ENCODE measurements around the gene DDX55. TPM values are rescaled to one million over a fixed set of nuclear protein-coding genes. Genes with fewer than 3 reads are reported as not detected.
A peak's percentile ranks its signal among the peaks of the same experiment; 100 is the strongest.

Gene DDX55
- total and polyA plus RNA-seq, 2 of the 13 experiments (the other 11 are each of a cell fraction or from before 2014, with no cell fraction given) = 22.2 to 37.0 TPM

DNA sequence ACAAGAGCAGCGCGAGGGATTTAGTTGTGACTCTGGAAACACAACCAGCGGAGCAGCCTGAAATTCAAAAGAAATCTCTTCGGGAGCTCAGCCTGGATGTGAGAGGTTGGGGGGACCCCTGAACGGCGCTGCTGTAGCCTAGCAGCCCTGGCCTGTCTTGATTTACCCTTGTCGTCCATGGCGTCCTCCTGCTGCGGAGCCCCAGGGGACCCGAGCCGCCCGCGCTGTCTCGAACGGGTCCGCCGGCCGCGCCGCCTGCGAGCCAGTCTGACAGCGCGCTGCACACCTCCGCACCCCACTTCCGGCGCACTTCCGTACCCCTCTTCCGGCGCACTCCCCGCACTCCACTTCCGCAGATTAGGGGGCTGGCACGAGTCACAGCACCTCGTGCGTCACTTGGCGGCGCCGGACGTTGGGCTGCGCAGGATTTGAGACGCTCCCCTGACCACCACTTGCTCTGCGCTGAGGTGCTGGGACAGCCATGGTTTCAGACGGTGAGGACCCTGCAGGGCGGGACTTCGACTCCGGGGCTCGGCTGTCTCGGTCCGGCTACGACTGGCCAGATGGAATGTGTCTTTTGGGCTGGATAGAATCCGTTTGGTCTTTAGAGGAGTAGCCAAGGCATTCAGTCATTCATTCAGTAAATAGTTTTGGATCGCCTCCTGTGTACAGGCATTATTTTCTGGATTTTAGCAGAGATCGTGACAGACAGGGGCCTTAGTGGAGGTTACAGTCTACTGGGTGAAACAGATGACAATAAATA, 31.7 kb downstream of the DDX55 start, which contains the start of the genes EIF2B1 and GTF2H3 (continued):
- TF ChIP-seq ETS1 (CRISPR knock-in tag; IDR thresholded peaks at IDR 0.05) = 0 out of 2 replicates have a peak, but pooled peaks have one; percentile 33
- TF ChIP-seq NFE2L1 (CRISPR knock-in tag; IDR thresholded peaks at IDR 0.05; ENCODE audit: borderline replicate concordance) = no peak
- TF ChIP-seq, protein P1, sequence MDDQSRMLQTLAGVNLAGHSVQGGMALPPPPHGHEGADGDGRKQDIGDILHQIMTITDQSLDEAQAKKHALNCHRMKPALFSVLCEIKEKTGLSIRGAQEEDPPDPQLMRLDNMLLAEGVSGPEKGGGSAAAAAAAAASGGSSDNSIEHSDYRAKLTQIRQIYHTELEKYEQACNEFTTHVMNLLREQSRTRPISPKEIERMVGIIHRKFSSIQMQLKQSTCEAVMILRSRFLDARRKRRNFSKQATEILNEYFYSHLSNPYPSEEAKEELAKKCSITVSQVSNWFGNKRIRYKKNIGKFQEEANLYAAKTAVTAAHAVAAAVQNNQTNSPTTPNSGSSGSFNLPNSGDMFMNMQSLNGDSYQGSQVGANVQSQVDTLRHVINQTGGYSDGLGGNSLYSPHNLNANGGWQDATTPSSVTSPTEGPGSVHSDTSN (CRISPR knock-in tag; IDR thresholded peaks at IDR 0.05; ENCODE audit: borderline replicate concordance) = peak; percentile 62; the same call in 1 of the 2 replicates
- TF ChIP-seq, protein P2, sequence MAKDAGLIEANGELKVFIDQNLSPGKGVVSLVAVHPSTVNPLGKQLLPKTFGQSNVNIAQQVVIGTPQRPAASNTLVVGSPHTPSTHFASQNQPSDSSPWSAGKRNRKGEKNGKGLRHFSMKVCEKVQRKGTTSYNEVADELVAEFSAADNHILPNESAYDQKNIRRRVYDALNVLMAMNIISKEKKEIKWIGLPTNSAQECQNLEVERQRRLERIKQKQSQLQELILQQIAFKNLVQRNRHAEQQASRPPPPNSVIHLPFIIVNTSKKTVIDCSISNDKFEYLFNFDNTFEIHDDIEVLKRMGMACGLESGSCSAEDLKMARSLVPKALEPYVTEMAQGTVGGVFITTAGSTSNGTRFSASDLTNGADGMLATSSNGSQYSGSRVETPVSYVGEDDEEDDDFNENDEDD (CRISPR knock-in tag; IDR thresholded peaks at IDR 0.05; ENCODE audit: borderline replicate concordance) = peak; percentile 77
- TF ChIP-seq, protein P3, sequence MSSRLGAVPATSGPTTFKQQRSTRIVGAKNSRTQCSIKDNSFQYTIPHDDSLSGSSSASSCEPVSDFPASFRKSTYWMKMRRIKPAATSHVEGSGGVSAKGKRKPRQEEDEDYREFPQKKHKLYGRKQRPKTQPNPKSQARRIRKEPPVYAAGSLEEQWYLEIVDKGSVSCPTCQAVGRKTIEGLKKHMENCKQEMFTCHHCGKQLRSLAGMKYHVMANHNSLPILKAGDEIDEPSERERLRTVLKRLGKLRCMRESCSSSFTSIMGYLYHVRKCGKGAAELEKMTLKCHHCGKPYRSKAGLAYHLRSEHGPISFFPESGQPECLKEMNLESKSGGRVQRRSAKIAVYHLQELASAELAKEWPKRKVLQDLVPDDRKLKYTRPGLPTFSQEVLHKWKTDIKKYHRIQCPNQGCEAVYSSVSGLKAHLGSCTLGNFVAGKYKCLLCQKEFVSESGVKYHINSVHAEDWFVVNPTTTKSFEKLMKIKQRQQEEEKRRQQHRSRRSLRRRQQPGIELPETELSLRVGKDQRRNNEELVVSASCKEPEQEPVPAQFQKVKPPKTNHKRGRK (CRISPR knock-in tag; IDR thresholded peaks at IDR 0.05) = 0 out of 2 replicates have a peak, but pooled peaks have one; percentile 55
- TF ChIP-seq ZNF570 (CRISPR knock-in tag; IDR thresholded peaks at IDR 0.05; ENCODE audit: borderline replicate concordance) = no peak
- TF ChIP-seq POLR2A (IDR thresholded peaks at IDR 0.05; ENCODE audit: insufficient read depth in 1 of 2, low read depth in 2 of 2, low read length in 2 of 2) = peak; percentile 98 to 99
- TF ChIP-seq, protein P4, sequence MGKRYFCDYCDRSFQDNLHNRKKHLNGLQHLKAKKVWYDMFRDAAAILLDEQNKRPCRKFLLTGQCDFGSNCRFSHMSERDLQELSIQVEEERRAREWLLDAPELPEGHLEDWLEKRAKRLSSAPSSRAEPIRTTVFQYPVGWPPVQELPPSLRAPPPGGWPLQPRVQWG (CRISPR knock-in tag; IDR thresholded peaks at IDR 0.05; ENCODE audit: borderline replicate concordance, low read depth) = no peak
- TF ChIP-seq CC2D1A (CRISPR knock-in tag; IDR thresholded peaks at IDR 0.05) = no peak
- TF ChIP-seq HOXA7 (CRISPR knock-in tag; IDR thresholded peaks at IDR 0.05) = no peak
- peak; percentile 62; the same call in 1 of the 2 replicates for TF ChIP-seq ARID2 (CRISPR knock-in tag; IDR thresholded peaks at IDR 0.05; ENCODE audit: borderline replicate concordance)
- no peak for TF ChIP-seq TEAD2 (CRISPR knock-in tag; IDR thresholded peaks at IDR 0.05)
- TF ChIP-seq ERF (CRISPR knock-in tag; IDR thresholded peaks at IDR 0.05) = peak; percentile 87; the same call in 1 of the 2 replicates
- peak; percentile 57; the same call in 1 of the 2 replicates for TF ChIP-seq GMEB2 (CRISPR knock-in tag; IDR thresholded peaks at IDR 0.05; ENCODE audit: low read depth)
- peak; percentile 77; the same call in 1 of the 2 replicates for TF ChIP-seq MEIS1 (CRISPR knock-in tag; IDR thresholded peaks at IDR 0.05; ENCODE audit: borderline replicate concordance)
- TF ChIP-seq SETDB1 (CRISPR knock-in tag; IDR thresholded peaks at IDR 0.05; ENCODE audit: borderline replicate concordance) = no peak
- TF ChIP-seq ZSCAN20 (CRISPR knock-in tag; IDR thresholded peaks at IDR 0.05; ENCODE audit: borderline replicate concordance) = no peak
- peak; percentile 92 for TF ChIP-seq DR1 (CRISPR knock-in tag; IDR thresholded peaks at IDR 0.05)
- no peak for TF ChIP-seq ZNF746 (CRISPR knock-in tag; IDR thresholded peaks at IDR 0.05)
- TF ChIP-seq RCOR2 (CRISPR knock-in tag; IDR thresholded peaks at IDR 0.05) = no peak
- TF ChIP-seq HES4 (CRISPR knock-in tag; IDR thresholded peaks at IDR 0.05; ENCODE audit: borderline replicate concordance) = peak; percentile 87
- 0 out of 2 replicates have a peak, but pooled peaks have one; percentile 24 for TF ChIP-seq ZNF383 (CRISPR knock-in tag; IDR thresholded peaks at IDR 0.05; ENCODE audit: borderline replicate concordance)

Measured in HepG2 (cell line).